NOMO-1 treated with dmso at 0.1 percent for 144 hours (cell line): ENCODE data around the gene CELA3B.
"Not testable (repeated sequence)": the region's sequence is repeated elsewhere in the genome, so short reads cannot be mapped to it uniquely, and the experiment has no call there.

ENCODE experiments used
- DNase-seq: peaks from one replicate; lab custom pipeline; 2025; ENCODE audit not compliant: unreplicated experiment; lab: John Stamatoyannopoulos, UW

Gene CELA3B

GRCh38 chr1:21974699-21975098 lies 2.1 kb upstream of the CELA3B start:
- DNase-seq = not testable (repeated sequence)

- DNase-seq = not testable (repeated sequence)
These were observed 1.5 kb upstream of the CELA3B start for GRCh38 chr1:21975296-21975695.

GRCh38 chr1:21978209-21978608 lies 1.4 kb downstream of the CELA3B start:
- DNase-seq = not testable (repeated sequence)

- not testable (repeated sequence) for DNase-seq
These were observed 3.8 kb downstream of the CELA3B start for GRCh38 chr1:21980515-21981220.

GRCh38 chr1:21981253-21981652 lies 4.4 kb downstream of the CELA3B start:
- not testable (repeated sequence) for DNase-seq

- not testable (repeated sequence) for DNase-seq
These were observed 5.3 kb downstream of the CELA3B start for GRCh38 chr1:21982122-21982521.

GRCh38 chr1:21983539-21983938 lies 6.7 kb downstream of the CELA3B start:
- not testable (repeated sequence) for DNase-seq

GRCh38 chr1:21985893-21986292 lies 9.1 kb downstream of the CELA3B start:
- DNase-seq = not testable (repeated sequence)

- not testable (repeated sequence) for DNase-seq
These were observed 9.6 kb downstream of the CELA3B start for GRCh38 chr1:21986386-21986785.

- DNase-seq = not testable (repeated sequence)
These were observed 13.0 kb downstream of the CELA3B start for GRCh38 chr1:21989672-21990393.

- DNase-seq = not testable (repeated sequence)
These were observed 15.4 kb downstream of the CELA3B start for GRCh38 chr1:21992186-21992585.

- DNase-seq = not testable (repeated sequence)
These were observed 17.9 kb downstream of the CELA3B start for GRCh38 chr1:21994716-21995115.

GRCh38 chr1:21996663-21996970 lies 19.8 kb downstream of the CELA3B start:
- DNase-seq = not testable (repeated sequence)

- DNase-seq = not testable (repeated sequence)
These were observed 21.2 kb downstream of the CELA3B start for GRCh38 chr1:21997891-21998623.

- DNase-seq = not testable (repeated sequence)
These were observed 21.9 kb downstream of the CELA3B start for GRCh38 chr1:21998624-21999294.

GRCh38 chr1:21999645-22000044 lies 22.8 kb downstream of the CELA3B start:
- not testable (repeated sequence) for DNase-seq

GRCh38 chr1:22001409-22001808 lies 24.6 kb downstream of the CELA3B start, which contains the start of gene CELA3A:
TSS of gene CELA3A (plus strand) at chr1:22001657. CDS start at chr1:22001675, 18 bp downstream.
- no peak for DNase-seq

- DNase-seq = not testable (repeated sequence)
These were observed 25.6 kb downstream of the CELA3B start for GRCh38 chr1:22002461-22002860.

GRCh38 chr1:22002875-22003274 lies 26.1 kb downstream of the CELA3B start:
- DNase-seq = not testable (repeated sequence)

- not testable (repeated sequence) for DNase-seq
These were observed 27.1 kb downstream of the CELA3B start for GRCh38 chr1:22003959-22004358.
